ENCODE results near the gene BSND.

BSND gene

DNA sequence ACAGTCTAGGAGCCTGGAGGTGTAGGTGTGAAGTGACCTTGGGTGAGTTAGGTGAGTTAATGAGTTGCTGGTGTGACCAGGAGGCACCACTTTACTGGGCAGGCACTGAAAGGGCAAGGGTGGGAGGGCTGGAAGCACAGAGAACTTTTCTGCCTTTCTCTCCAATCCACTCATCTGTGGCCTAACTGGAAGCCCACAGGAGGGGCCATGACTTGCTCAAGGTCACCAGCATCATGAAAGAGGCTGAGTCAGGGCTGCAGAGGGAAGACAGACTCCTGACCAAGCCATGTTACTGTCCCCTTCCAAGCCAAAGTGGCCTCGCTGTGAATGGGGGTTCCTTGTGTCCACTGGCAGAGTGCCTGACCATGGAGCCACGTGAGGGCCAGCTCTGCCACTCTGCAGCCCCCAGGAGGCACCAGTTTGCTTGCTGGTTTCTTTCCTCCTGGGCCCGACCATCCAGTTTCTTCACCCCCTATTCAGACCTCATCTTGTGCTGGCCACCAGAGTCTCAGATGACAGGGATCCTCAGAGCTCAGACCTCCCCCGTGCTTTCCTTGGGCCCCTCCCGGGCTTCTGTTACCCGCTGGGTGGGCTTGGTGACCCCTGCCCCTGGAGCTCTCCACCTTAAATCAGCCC is 4.3 kb upstream of the BSND start:
- DNase-seq, result no peak

DNA sequence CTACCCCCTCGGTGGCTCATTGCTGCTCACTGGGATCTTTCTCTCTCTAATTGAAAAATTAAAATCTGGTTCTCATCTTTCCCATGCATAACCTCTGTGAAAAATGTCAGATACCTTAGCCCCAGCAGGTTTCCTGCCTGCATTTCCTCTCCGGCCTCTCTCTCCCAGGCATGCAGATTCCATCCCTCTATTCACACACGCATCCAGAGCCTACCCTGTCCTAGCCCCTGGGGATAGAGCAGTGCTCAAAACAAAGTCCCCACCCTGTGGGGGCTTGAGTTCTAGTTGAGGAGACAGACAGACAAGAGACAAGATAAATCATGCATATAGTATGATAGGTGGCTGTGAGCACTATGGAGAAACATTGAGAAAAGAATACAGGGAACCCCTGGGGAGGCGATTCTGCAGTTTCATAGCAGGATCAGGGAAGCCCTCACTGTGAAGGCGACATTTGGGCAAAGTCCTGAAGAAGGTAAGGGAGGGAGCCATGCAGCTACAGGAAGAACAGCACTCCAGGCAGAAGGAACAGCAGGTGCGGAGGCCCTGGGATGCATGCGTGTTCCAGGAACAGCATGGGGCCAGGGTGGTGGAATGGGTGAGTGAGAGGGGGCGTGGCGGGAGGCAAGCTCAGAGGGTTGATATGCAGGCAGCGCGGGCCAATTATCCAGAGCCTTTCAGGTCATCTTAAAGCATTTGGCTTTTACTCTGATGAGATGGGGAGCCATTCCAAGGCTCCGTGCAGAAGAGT is 3.5 kb upstream of the BSND start:
- no peak for DNase-seq

DNA sequence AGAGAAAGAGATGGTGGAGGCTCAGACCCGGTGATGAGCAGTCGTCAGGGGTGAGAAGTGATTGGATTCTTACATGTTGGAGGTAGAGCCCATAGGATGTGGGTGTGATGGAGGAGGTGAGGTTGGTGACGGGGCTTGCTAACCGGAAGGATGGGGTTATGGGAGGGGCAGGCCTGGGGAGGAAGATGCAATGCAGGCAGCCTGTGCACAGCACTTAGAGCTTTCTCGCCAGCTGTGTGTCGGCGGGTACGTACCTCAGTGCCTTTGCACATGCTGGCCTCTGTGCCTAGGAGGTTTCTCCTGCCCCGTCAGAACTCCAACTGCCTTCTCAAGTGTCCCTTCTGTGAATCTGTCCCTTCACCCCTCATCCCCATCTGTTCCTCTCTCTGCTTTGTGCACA is 2.9 kb upstream of the BSND start:
- no peak for DNase-seq

GRCh38 chr1:54996359-54996868 is 2.3 kb upstream of the BSND start:
- no peak for DNase-seq

GRCh38 chr1:54996869-54997710 is 1.6 kb upstream of the BSND start:
- DNase-seq, result no peak

GRCh38 chr1:54997711-54997986 is 1.1 kb upstream of the BSND start:
- no peak for DNase-seq

GRCh38 chr1:54998100-54998499 is 633 bp upstream of the BSND start:
- DNase-seq, result no peak

- no peak for DNase-seq
Observed at GRCh38 chr1:55000110-55001085, 1.7 kb downstream of the BSND start.

DNA sequence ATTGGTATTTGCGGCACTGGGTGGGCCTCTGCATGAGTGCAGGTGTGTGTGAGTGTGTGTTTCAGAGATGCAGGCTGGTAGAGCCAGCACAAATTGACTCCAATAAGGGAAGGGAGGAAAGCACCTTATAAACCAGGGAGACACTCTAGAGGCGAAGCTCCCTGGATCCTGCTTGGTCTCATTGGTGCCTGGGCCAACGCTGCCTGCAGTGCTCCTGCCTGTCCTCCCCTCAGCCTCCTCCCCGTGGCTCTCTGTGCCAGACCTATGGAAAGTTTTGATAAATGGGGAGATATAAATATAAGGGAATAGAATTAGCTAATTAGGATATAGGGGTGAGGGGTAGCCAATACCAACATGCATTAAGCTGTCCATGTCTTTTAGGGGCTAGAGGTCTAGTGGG is 2.6 kb downstream of the BSND start:
- no peak for DNase-seq

DNA sequence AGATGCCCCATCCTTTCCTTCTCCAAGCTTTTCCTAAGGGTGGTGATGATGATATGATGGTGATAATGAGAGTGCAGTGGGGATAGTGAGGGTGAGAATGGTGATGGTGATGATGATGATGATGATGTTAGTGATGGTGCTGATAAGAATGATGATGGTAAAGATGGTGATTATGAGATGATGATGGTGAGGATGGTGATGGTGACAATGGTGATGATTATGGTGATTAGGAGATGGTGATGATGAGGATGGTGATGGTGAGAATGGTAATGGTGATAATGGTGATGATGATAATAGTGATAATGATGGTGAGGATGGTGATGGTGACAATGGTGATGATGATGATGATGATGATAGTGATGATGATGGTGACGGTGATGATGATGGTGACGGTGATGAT is 4.0 kb downstream of the BSND start:
- DNase-seq, result no peak

- DNase-seq, result no peak
Observed at GRCh38 chr1:55005351-55006140, 6.8 kb downstream of the BSND start.

- DNase-seq, result no peak
Observed at GRCh38 chr1:55006931-55007330, 8.2 kb downstream of the BSND start.

- no peak for DNase-seq
Observed at GRCh38 chr1:55007625-55008024, 8.9 kb downstream of the BSND start.

DNA sequence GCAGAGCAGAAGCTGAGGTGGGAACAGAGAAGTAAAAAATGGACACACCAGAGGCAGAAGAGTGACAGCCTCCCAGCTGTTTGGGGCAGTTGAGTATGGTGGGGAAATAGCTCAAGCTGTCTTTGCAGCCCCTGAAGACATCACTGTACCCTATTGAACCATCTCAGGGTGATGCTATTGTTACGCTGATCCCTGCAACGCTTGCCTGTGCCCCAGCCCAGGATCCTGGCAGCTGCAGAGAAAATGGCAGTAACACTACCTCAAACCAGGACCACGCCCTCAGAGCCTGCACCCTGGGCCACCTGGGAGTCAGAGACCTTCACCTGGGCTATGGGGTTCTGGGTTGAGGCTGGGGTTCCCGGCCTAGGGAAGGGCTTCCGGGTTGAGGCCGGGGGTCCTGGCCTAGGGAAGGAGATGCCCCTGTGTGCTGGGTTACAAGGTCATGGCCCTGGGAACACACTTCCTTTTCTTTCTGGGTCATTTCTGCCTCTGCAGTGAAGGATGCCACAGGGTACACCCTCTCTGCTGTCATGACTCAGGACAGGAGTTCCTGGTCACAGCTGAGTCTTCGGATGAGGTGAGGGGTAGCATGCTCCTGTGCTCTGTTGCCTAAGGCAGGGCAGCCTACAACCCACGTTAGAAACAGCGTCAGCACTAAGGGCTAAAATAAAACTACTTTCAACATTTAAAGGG is 11.6 kb downstream of the BSND start:
- no peak for DNase-seq

GRCh38 chr1:55010887-55011217 is 12.1 kb downstream of the BSND start:
- DNase-seq, result no peak

GRCh38 chr1:55012661-55013060 is 13.9 kb downstream of the BSND start:
- no peak for DNase-seq

DNA sequence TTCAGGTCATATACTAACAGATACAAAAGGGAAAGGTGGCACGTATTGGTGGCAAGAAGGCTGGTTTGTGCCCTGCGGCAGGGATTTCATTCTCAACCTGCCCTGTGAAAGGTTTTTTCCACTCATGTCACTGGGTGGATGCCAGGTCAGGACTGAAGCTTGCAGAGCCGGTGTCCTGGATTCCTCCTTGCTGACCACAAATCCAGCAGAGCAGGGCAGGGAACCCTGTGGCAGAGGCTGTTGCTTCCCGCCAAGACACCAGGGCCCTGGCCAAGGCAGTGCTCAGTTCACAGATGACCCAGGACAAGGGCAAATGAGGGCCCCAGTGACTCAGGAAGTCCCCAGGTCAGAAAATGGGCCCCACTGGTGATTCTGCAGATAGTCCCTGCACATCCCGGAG is 16.4 kb downstream of the BSND start:
- DNase-seq, result no peak

GRCh38 chr1:55015731-55016620 is 17.2 kb downstream of the BSND start:
- DNase-seq, result no peak

- DNase-seq, result no peak
Observed at GRCh38 chr1:55018395-55018794, 19.7 kb downstream of the BSND start.

GRCh38 chr1:55021942-55022546 is 23.3 kb downstream of the BSND start:
- no peak for DNase-seq

All from SIG-M5 (cell line).